Activated CD8-positive, alpha-beta T cell treated with anti-CD3 and anti-CD28 coated beads, Interleukin-2, amount 10 ng/mL, durations not matched to agents 7 days and 5 days (primary cell): ENCODE measurements around the gene FRMD4B. TPM values are rescaled to one million over a fixed set of nuclear protein-coding genes. Genes with fewer than 3 reads are reported as not detected.
A peak's percentile ranks its signal among the peaks of the same experiment; 100 is the strongest.

Experiments
- ATAC-seq: fragments of 150-1000 bp; cut with Tn5 transposase; one replicate; pipeline ENCODE4 v1.10.0; 2021; ENCODE audit warnings: moderate library complexity
- CTCF ChIA-PET: fragments of 350-600 bp; sonication (Branson Sonifier 250); formaldehyde crosslinking; loops from one replicate; lab custom pipeline; 2021; ENCODE audit warnings: antibody characterized with exemption; lab: Charles Lee
- POLR2A ChIA-PET: fragments of 350-600 bp; sonication (Branson Sonifier 250); formaldehyde crosslinking; loops from one replicate; lab custom pipeline; 2021; ENCODE audit warnings: antibody characterized with exemption; lab: Charles Lee
- DNase-seq: peaks from one replicate; pipeline ENCODE4 v3.0.0-alpha.2; 2020
- H3K27ac Mint-ChIP-seq: one replicate; pipeline ENCODE4 v1.8.0; 2021; ENCODE audit warnings: mild to moderate bottlenecking, mixed read lengths
- H3K27me3 Mint-ChIP-seq: one replicate; pipeline ENCODE4 v1.8.0; 2021; ENCODE audit warnings: low read depth, mixed read lengths
- H3K36me3 Mint-ChIP-seq: one replicate; pipeline ENCODE4 v1.8.0; 2021; ENCODE audit warnings: low read depth, mixed read lengths
- H3K4me1 Mint-ChIP-seq: one replicate; pipeline ENCODE4 v1.8.0; 2021; ENCODE audit warnings: low read depth, mixed read lengths
- H3K4me3 Mint-ChIP-seq: one replicate; pipeline ENCODE4 v1.8.0; 2021; ENCODE audit warnings: mild to moderate bottlenecking, mixed read lengths
- H3K9me3 Mint-ChIP-seq: one replicate; pipeline ENCODE4 v1.8.0; 2022; ENCODE audit warnings: mixed read lengths; ENCODE audit not compliant: insufficient read depth
- total RNA-seq, 2 experiments: library from RNA; stranded (reverse); gene quantifications; one replicate each; pipeline ENCODE4 v1.2.3, GENCODE V29; 2021

Gene FRMD4B
- total RNA-seq, 2 experiments from 2014 or later: 7.7 to 8.2 TPM

DNA sequence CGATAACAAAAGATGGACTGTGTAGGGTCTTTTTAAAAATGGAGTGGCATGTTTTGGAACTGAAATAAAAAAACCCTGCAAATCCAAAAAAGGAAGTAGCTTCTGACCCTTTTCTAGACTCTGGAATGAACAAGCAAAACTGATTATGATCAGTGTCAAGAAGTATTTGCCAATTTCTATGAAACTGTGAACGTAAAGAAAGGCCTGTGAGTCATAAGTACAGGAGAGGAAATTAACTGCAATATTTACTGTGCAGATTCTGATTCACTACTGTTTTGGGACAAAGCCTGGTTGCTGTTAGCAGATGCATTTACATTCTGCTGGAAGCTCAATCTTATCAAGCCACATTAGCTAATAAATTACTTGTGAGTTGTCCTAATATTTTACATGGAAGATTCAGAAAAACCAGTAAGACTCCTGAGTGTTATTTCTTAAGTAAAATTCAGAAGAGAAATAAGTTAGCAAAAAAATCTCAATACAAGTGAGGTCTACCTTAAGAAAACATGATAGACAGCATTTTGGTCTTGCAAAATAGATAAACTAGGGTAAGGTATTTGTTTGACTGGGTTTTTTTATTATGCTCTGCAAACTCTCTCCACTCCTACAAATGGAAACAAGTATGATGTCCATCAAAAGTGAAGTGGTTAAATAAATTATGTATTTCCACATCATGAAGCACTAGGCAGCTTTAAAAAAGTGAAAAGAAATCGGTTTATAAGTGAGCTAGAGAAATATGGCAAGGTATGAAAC, 173.3 kb downstream of the FRMD4B start:
- Mint-ChIP-seq H3K9me3 (no peaks in the 10 kb centered on the region), H3K27me3 (no peaks in the 10 kb centered on the region), H3K36me3 (peaks cover 16% of the 10 kb centered on the region), H3K4me1 (peaks cover 52% of the 10 kb centered on the region), H3K4me3 (peak overlapping the region; percentile 24), H3K27ac (peak overlapping the region; percentile 79)
- ChIA-PET POLR2A (interaction anchor here (1.2 to 3.8 kb wide), 2 partner anchors 11 to 14 kb away, joined by 3 to 21 read pairs; no protein-coding TSS in a partner anchor), CTCF (interaction anchor here (0.6 to 2.3 kb wide), 8 partner anchors 9 to 94 kb away, joined by 3 to 13 read pairs (median 6); no protein-coding TSS in a partner anchor)
- ATAC-seq (peak; percentile 88), DNase-seq (no peak)

DNA sequence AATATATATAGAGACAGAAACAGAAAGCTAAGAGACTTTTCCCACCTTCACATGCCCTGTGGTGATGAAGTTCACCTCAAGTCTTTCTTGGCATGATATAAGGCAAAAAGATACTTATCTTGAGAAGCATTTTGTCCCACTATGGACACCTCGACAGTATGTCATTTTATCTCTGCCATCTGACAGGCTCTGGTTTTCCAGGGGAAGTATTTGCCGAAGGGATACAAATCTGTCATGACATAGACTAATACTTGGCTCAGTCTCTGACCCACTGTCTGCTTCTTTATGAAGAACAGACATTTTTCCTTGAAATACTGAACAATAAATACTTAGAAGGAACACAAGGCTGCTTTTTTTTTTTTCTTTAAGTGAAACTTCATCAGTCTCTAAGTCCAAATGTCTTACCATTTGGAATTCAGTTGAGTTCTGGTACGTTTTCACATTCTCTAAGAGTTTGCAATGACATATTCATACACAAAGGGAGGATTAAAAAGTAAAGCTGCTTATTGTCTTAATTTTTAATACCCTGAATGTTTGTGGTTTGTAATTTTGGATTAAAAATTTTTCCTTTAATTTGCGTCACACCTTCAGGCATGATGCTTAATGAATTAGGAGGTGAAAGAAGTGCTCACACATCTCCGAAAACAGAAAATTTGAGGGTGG, 175.7 kb downstream of the FRMD4B start:
- no peaks in the 10 kb centered on the region for H3K27me3 Mint-ChIP-seq
- no peaks in the 10 kb centered on the region for H3K9me3 Mint-ChIP-seq
- DNase-seq (no peak), ATAC-seq (no peak)
- H3K4me1 Mint-ChIP-seq: peaks cover 72% of the 10 kb centered on the region
- CTCF ChIA-PET: interaction anchor here (0.6 to 2.5 kb wide), 6 partner anchors 11 to 96 kb away, joined by 3 to 10 read pairs (median 4); no protein-coding TSS in a partner anchor
- no peak overlapping the region for H3K4me3 Mint-ChIP-seq
- peaks cover 23% of the 10 kb centered on the region for H3K36me3 Mint-ChIP-seq
- POLR2A ChIA-PET: interaction anchor here (0.6 to 1.5 kb wide), 2 partner anchors 10 to 119 kb away, joined by 5 read pairs; no protein-coding TSS in a partner anchor
- no peak overlapping the region for H3K27ac Mint-ChIP-seq

GRCh38 chr3:69209413-69209812, 176.5 kb downstream of the FRMD4B start:
- no peak overlapping the region for H3K4me3 Mint-ChIP-seq
- peaks cover 25% of the 10 kb centered on the region for H3K36me3 Mint-ChIP-seq
- peaks cover 76% of the 10 kb centered on the region for H3K4me1 Mint-ChIP-seq
- H3K27me3 Mint-ChIP-seq: no peaks in the 10 kb centered on the region
- DNase-seq: no peak
- H3K9me3 Mint-ChIP-seq: no peaks in the 10 kb centered on the region
- CTCF ChIA-PET: interaction anchor here (1.0 to 2.5 kb wide), 5 partner anchors 10 to 97 kb away, joined by 3 to 10 read pairs (median 4); no protein-coding TSS in a partner anchor
- POLR2A ChIA-PET: interaction anchor here (1.0 to 1.5 kb wide), 2 partner anchors 9 to 27 kb away, joined by 3 to 5 read pairs; no protein-coding TSS in a partner anchor
- no peak overlapping the region for H3K27ac Mint-ChIP-seq
- ATAC-seq: no peak

DNA sequence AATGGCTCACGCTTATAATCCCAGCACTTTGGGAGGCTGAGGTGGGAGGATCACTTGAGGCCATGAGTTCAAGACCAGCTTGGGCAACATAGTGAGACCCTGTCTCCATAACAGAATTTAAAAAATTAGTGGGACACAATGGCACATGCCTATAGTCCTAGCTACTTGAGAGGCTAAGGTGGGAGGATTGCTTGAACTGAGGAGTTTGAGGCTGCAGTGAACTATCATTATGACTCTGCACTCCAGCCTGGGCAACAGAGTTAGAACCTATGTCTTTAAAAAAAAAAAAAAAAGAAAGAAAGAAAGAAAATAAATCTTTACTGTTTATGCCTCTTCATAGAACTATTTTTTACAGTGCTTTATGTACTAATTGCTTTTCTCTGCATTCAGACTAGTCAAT, 178.9 kb downstream of the FRMD4B start:
- POLR2A ChIA-PET: interaction anchor here (0.7 kb wide), 1 partner anchor 9 kb away, joined by 3 read pairs; no protein-coding TSS in a partner anchor
- no peaks in the 10 kb centered on the region for H3K27me3 Mint-ChIP-seq
- ATAC-seq (no peak), DNase-seq (no peak)
- H3K36me3 Mint-ChIP-seq: peaks cover 26% of the 10 kb centered on the region
- H3K27ac Mint-ChIP-seq: no peak overlapping the region
- H3K4me3 Mint-ChIP-seq: no peak overlapping the region
- H3K9me3 Mint-ChIP-seq: no peaks in the 10 kb centered on the region
- peaks cover 74% of the 10 kb centered on the region for H3K4me1 Mint-ChIP-seq
- CTCF ChIA-PET: interaction anchor here (0.6 to 2.1 kb wide), 7 partner anchors 10 to 233 kb away, joined by 3 to 7 read pairs (median 3); no protein-coding TSS in a partner anchor

DNA sequence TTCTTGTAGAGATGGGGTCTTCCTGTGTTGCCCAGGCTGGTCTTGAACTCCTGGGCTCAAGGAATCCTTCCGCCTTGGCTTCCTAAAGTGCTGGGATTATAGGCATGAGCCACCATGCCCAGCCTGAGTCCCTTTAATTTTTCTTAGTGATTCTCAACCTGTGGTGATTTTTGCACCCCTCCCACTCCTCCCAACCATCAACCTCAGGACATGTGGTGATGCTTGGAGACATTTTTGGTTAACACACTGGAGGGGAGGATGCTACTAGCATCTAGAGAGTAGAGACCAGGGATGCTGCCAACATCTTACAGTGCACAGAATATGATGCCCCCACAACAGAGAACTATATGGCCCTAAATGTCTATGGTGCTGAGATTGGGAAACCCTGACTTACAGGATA, 180.5 kb downstream of the FRMD4B start:
- peak overlapping the region; percentile 18 for H3K4me3 Mint-ChIP-seq
- no peaks in the 10 kb centered on the region for H3K9me3 Mint-ChIP-seq
- H3K27me3 Mint-ChIP-seq: no peaks in the 10 kb centered on the region
- DNase-seq: no peak
- H3K27ac Mint-ChIP-seq: peak overlapping the region; percentile 82
- CTCF ChIA-PET: no interaction called here
- peaks cover 23% of the 10 kb centered on the region for H3K36me3 Mint-ChIP-seq
- no peak for ATAC-seq
- peaks cover 71% of the 10 kb centered on the region for H3K4me1 Mint-ChIP-seq
- POLR2A ChIA-PET: no interaction called here

- Mint-ChIP-seq H3K27ac (peak overlapping the region; percentile 74), H3K4me3 (no peak overlapping the region), H3K4me1 (peaks cover 70% of the 10 kb centered on the region), H3K27me3 (no peaks in the 10 kb centered on the region), H3K9me3 (no peaks in the 10 kb centered on the region), H3K36me3 (peaks cover 20% of the 10 kb centered on the region)
- ATAC-seq (no peak), DNase-seq (no peak)
- ChIA-PET POLR2A (no interaction called here), CTCF (no interaction called here)
Observed at GRCh38 chr3:69204315-69204957, 181.5 kb downstream of the FRMD4B start.

DNA sequence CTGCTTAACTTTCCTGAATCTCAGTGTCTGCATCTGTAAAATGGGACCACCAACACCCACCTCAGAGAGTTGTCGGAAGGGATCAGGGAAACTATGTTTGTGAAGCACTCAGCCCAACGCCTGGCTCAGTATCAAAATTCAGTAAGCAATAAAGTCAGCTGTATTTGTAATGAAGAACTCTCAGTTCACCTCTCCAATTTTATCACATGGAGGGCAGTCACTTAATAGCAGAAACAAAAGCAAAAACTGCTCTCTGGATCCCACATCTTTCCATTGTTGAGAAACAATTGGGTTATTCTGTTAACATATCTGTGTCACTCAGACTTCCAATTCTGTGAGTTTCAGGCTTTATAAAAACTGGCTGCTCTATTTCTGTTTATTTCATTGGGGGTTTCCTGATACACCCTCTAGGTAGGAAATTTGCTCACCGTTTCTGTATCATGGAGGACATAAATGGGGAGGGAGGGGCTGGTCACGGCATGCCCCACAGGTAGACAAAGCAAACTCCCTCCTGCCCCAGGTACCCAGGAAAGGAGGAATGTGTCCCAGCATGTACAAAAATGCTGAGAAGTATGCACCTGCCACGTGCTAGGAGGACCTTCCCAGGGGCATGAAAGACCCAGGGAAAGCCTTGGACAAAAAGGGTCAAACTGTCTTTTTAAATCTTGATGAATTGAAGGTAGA, 182.1 kb downstream of the FRMD4B start:
- H3K4me3 Mint-ChIP-seq: no peak overlapping the region
- peaks cover 20% of the 10 kb centered on the region for H3K36me3 Mint-ChIP-seq
- H3K27me3 Mint-ChIP-seq: no peaks in the 10 kb centered on the region
- H3K27ac Mint-ChIP-seq: peak overlapping the region; percentile 74
- POLR2A ChIA-PET: no interaction called here
- peaks cover 75% of the 10 kb centered on the region for H3K4me1 Mint-ChIP-seq
- ATAC-seq: no peak
- CTCF ChIA-PET: interaction anchor here (0.8 to 1.0 kb wide), 2 partner anchors 102 to 111 kb away, joined by 3 read pairs; no protein-coding TSS in a partner anchor
- no peaks in the 10 kb centered on the region for H3K9me3 Mint-ChIP-seq
- no peak for DNase-seq

DNA sequence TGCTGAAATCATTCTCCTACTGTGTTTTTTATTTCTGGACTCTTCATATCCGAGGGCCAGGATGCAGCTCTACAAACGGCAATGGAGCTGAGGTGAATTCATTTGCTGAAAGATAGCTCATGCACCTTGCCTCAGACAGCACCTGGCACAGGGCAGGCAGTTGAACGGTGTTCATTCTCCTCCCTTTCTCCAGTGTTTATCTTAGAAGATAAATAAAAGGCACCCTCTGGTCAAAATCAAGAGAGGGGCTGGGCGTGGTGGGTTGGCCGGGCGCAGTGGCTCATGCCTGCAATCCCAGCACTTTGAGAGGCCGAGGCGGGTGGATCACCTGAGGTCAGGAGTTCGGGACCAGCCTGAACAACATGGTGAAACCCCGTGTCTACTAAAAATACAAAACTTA, 184.2 kb downstream of the FRMD4B start:
- POLR2A ChIA-PET: interaction anchor here (0.9 kb wide), 1 partner anchor 10 kb away, joined by 3 read pairs; no protein-coding TSS in a partner anchor
- CTCF ChIA-PET: interaction anchor here (0.7 to 4.3 kb wide), 5 partner anchors 11 to 108 kb away, joined by 3 to 37 read pairs (median 5); no protein-coding TSS in a partner anchor

DNA sequence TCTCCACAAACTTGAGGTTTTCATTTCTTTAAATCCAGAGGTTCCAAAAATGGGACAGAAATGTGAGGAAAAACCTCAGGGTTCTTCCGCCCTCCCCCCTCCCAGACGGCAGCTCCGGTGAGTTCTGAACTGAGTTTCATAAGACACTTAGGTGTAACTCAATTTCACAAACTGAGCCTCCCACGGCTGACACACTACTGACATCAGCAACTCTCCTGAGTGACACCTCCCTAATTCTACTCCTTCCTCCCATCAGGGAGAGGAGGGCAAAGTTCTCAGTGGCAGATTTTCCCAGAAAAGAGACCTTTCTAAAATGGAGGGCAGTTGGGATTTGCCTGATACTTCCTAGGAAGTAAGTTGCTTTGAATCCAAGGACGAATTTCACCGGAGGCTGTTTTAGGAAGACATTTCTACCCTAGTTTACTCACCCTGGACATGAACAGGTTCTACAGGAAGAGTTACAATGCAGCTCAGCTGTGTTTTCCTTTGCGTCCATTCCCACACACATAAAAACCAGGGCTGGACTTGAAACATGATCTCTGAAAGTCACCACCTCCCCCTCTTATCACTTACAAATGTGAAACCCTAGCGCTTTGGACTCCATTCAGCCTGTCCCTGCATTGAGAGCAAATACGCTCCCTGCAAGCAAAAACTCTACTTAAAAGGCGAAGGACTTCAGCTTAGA, 185.4 kb downstream of the FRMD4B start:
- ATAC-seq (peak; percentile 31), DNase-seq (peak; percentile 59)
- no peaks in the 10 kb centered on the region for H3K9me3 Mint-ChIP-seq

More for the DNA sequence above, 184.2 kb downstream of the FRMD4B start:
- Mint-ChIP-seq H3K4me1 (peaks cover 86% of the 10 kb centered on the region), H3K9me3 (no peaks in the 10 kb centered on the region), H3K4me3 (no peak overlapping the region), H3K27me3 (no peaks in the 10 kb centered on the region), H3K27ac (no peak overlapping the region), H3K36me3 (peaks cover 30% of the 10 kb centered on the region)
- ATAC-seq (no peak), DNase-seq (no peak)

DNA sequence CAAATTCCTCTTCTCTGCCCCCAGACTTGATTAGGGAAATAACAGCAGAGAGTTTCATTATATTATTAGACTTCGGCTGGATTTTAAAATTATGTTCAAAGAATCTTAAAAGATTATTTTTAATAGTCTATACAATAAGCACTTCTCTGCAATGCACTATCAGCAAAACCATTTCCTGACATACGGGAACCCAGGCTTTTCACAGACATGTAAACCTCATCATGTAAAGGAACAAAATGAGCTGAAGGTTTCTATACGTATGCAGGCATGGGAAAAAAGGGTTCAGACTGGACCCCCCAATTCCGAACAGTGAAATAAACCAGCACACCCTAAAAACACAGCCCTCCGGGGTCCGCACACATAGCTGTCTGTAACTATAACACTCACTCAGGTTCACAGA, 185.9 kb downstream of the FRMD4B start:
- peak overlapping the region; percentile 82 for H3K27ac Mint-ChIP-seq
- H3K9me3 Mint-ChIP-seq: no peaks in the 10 kb centered on the region
- peaks cover 75% of the 10 kb centered on the region for H3K4me1 Mint-ChIP-seq
- peaks cover 38% of the 10 kb centered on the region for H3K36me3 Mint-ChIP-seq
- DNase-seq (peak; percentile 31), ATAC-seq (peak; percentile 20)
- ChIA-PET CTCF (interaction anchor here (0.5 to 4.3 kb wide), 10 partner anchors 10 to 136 kb away, joined by 3 to 37 read pairs (median 6); no protein-coding TSS in a partner anchor), POLR2A (interaction anchor here (0.6 to 3.4 kb wide), 9 partner anchors 10 to 120 kb away, joined by 3 to 21 read pairs (median 3); partner anchors contain the start of gene UBA3)
- H3K4me3 Mint-ChIP-seq: peak overlapping the region; percentile 77
- H3K27me3 Mint-ChIP-seq: no peaks in the 10 kb centered on the region

More for the DNA sequence above, 185.4 kb downstream of the FRMD4B start:
- ChIA-PET POLR2A (interaction anchor here (0.9 to 3.4 kb wide), 5 partner anchors 9 to 121 kb away, joined by 3 to 21 read pairs (median 5); partner anchors contain the start of gene UBA3), CTCF (interaction anchor here (1.0 to 4.3 kb wide), 8 partner anchors 9 to 105 kb away, joined by 3 to 37 read pairs (median 8); no protein-coding TSS in a partner anchor)
- H3K36me3 Mint-ChIP-seq: peaks cover 35% of the 10 kb centered on the region
- H3K27ac Mint-ChIP-seq: peak overlapping the region; percentile 82
- H3K4me3 Mint-ChIP-seq: peak overlapping the region; percentile 77
- H3K4me1 Mint-ChIP-seq: peaks cover 80% of the 10 kb centered on the region
- no peaks in the 10 kb centered on the region for H3K27me3 Mint-ChIP-seq
